Right lobe of liver (tissue), 6 donors: Measurements from ENCODE around the gene OR10J1. TPM values are rescaled to one million over a fixed set of nuclear protein-coding genes. Genes with fewer than 3 reads are reported as not detected.

Experiments used
- ATAC-seq, 4 donors: fragments of 200-7000 bp; cut with Tn5 transposase; one replicate each; pipeline ENCODE4 v1.9.1; 2020; ENCODE audit warnings: mild to moderate bottlenecking in 4 of 4, moderate library complexity in 4 of 4
- DNase-seq, 3 donors: peaks; one replicate each; pipeline ENCODE4 v3.0.0-alpha.2; 2020
- H3K27ac ChIP-seq, 3 donors: fragments of 200-600 bp; one replicate each; pipeline ENCODE4 v1.8.0; 2022
- H3K27me3 ChIP-seq, 2 donors: fragments of 200-600 bp; one replicate each; pipeline ENCODE4 v1.8.0; 2022
- H3K36me3 ChIP-seq, 4 donors: fragments of 200-600 bp; sonication (generic) in 1 of 4; one replicate each; pipeline versions ENCODE4 v1.5.1 to v1.8.0; 2017 to 2022; ENCODE audit warnings: control low read depth in 1 of 4
- H3K4me1 ChIP-seq, 4 donors: fragments of 200-600 bp; sonication (generic) in 1 of 4; one replicate each; pipeline versions ENCODE4 v1.5.1 to v1.8.0; 2017 to 2022; ENCODE audit warnings: control low read depth in 1 of 4
- H3K4me3 ChIP-seq, 3 donors: fragments of 200-600 bp; one replicate each; pipeline ENCODE4 v1.8.0; 2022
- H3K9me3 ChIP-seq, 4 donors: fragments of 200-600 bp; sonication (generic) in 1 of 4; one replicate each; pipeline versions ENCODE4 v1.5.1 to v1.8.0; 2017 to 2022; ENCODE audit warnings: control low read depth in 1 of 4
- POLR2A ChIP-seq: fragments of 450-650 bp; IDR thresholded peaks from one replicate; pipeline ENCODE4 v1.6.1; 2017; ENCODE audit warnings: antibody characterized with exemption, mild to moderate bottlenecking
- WGBS: methylation state at CpG from one replicate; pipeline ENCODE4 v1.1.6; 2018; ENCODE audit warnings: low coverage, low lambda C conversion rate; ENCODE audit not compliant: insufficient coverage; ENCODE audit errors: missing lambda C conversion rate; 5-methylcytosine and 5-hydroxymethylcytosine counted together
- intact Hi-C, 2 donors: fragments of 100-400 bp; cut with DNase I; formaldehyde crosslinking; loops; one replicate each; pipeline versions ENCODE4 v1.11.2 to v1.14.1; 2022
- total RNA-seq, 6 experiments: library from RNA; depleted of rRNA in 2 of 6; stranded (reverse); fragments of >200 nt in 2 of 6; fragmentation: NEBNext Ultra II Directional in 3 of 6; extraction: Animal tissue kit (Norgen Biotek cat#: 25700) in 3 of 6; gene quantifications; one replicate each; pipeline versions ENCODE4 v1.1.0 to v1.2.4, GENCODE V29; 2016 to 2023
- TF ChIP-seq, protein P1 (sequence below), 4 donors: fragments of 200-600 bp in 3 of 4; fragments of 450-650 bp in 1 of 4; IDR thresholded peaks; one replicate each; pipeline versions ENCODE4 v1.5.1 to v1.8.0; 2016 to 2022; ENCODE audit warnings: antibody characterized with exemption in 4 of 4, mild to moderate bottlenecking in 2 of 4
- donor health status: DM: no; HTN: yes; CAD: no.
- donor health status: DM: no; HTN: no; CAD: no.
- donor health status: DM: no; HTN: no; CAD: no.
- donor health status: DM: no; HTN: yes; CAD: no.
- donor health status: DM: no; HTN: yes; CAD: no.

OR10J1 gene
- total RNA-seq, 6 experiments from 2014 or later = not detected

DNA sequence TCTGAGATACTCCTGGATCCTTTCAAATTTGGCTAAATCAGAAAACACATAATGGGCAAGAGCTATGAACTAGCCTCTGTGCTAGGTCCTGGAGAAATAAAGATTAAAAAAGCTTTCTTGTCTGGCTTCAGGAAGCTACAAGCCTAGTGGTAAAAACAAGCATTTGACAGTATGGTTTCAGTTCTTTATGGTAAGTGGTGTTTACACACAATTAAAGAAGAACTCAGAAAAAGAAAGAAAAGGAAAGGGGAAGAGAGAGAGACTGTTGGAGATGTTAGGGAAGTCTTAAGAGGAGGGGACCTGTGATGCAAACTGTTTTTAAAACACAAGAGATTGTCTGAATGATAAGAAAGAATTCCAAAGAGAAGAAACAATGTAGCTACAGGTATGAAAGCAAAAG lies 1.8 kb downstream of the OR10J1 start:
- intact Hi-C loops = no loop called here
- Histone ChIP-seq H3K27ac (no peak overlapping the region), H3K27me3 (no peaks in the 10 kb centered on the region), H3K4me3 (no peak overlapping the region), H3K36me3 (no peaks in the 10 kb centered on the region), H3K9me3 (no peaks in the 10 kb centered on the region), H3K4me1 (peaks cover 0 to 36% (median 14%) of the 10 kb centered on the region in 4 donors)
- no peak for ATAC-seq
- DNase-seq = no peak
- TF ChIP-seq, protein P1, sequence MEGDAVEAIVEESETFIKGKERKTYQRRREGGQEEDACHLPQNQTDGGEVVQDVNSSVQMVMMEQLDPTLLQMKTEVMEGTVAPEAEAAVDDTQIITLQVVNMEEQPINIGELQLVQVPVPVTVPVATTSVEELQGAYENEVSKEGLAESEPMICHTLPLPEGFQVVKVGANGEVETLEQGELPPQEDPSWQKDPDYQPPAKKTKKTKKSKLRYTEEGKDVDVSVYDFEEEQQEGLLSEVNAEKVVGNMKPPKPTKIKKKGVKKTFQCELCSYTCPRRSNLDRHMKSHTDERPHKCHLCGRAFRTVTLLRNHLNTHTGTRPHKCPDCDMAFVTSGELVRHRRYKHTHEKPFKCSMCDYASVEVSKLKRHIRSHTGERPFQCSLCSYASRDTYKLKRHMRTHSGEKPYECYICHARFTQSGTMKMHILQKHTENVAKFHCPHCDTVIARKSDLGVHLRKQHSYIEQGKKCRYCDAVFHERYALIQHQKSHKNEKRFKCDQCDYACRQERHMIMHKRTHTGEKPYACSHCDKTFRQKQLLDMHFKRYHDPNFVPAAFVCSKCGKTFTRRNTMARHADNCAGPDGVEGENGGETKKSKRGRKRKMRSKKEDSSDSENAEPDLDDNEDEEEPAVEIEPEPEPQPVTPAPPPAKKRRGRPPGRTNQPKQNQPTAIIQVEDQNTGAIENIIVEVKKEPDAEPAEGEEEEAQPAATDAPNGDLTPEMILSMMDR (IDR thresholded peaks at IDR 0.05) = no peak
- no peak for TF ChIP-seq POLR2A

DNA sequence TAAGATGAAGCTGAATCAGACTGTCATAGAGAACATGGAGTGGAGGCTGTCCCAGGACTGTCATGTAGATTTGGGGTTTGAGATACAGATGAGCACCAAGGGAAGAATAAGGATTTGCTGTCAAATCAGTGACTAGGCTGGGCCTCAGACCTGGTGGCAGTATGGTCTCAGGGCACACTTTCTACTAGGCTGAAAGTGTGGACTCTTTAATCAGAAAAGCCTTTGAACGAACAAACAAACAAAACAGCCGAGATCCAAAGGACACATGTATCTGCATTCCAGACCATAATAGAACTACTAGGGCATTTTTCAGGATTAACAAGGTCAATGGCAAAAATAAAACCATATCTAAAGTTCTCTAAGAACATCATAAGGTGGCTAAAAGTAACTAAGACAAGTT lies 2.9 kb downstream of the OR10J1 start:
- peak; percentile 67 to 80 (median 70) for ATAC-seq
- 10% methylated on average over 2 of the region's 2 CpGs for WGBS
- Histone ChIP-seq H3K9me3 (no peaks in the 10 kb centered on the region), H3K27ac (peak overlapping the region; percentile 11 to 72 (median 14)), H3K36me3 (no peaks in the 10 kb centered on the region), H3K4me3 (no peak overlapping the region), H3K4me1 (peaks cover 0 to 34% (median 14%) of the 10 kb centered on the region in 4 donors), H3K27me3 (no peaks in the 10 kb centered on the region)
- TF ChIP-seq POLR2A = no peak
- TF ChIP-seq, protein P1 (IDR thresholded peaks at IDR 0.05) = no peak
- intact Hi-C loops = no loop called here
- no peak for DNase-seq

DNA sequence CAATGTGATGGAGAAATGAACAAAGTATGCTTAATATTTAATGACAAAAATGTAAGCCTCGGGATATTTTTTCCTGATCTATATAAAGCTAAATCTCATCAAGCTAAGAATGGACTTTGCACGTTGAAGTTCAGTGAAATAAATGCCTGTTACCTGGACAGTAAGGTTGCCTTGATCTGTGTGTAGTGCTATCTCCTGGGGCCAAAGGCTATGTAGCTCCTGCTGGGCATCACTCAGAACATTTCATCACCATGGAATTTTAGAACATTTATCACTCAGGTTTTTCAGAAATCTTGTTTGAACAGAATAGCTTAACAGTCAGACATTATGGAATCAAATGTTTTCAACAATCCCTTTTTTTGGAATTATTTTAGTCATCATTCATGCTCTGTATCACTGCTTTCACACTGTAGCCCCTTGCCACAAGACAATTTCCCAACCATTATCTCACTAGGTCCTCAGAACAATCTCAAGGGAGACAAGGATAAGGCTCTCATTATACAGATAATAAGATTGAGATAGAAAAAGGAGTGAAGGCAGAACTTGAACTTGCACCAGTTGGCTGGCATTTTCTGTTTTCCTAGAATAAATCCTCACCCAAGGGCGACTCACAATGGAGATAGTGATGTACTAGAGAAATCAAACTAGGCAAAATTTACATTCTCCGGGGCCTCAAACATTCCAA lies 3.7 kb downstream of the OR10J1 start:
- H3K4me1 ChIP-seq = peaks cover 0 to 34% (median 14%) of the 10 kb centered on the region in 4 donors
- DNase-seq (peak in 1 of 3 donors; percentile 62), ATAC-seq (peak; percentile 87 to 92 (median 91))
- 23% methylated on average over 4 of the region's 4 CpGs for WGBS
- H3K9me3 ChIP-seq = no peaks in the 10 kb centered on the region
- no peaks in the 10 kb centered on the region for H3K27me3 ChIP-seq
- no peak overlapping the region for H3K4me3 ChIP-seq
- H3K27ac ChIP-seq = peak overlapping the region; percentile 11 to 72 (median 14)
- H3K36me3 ChIP-seq = no peaks in the 10 kb centered on the region
- intact Hi-C loops = no loop called here
- no peak for TF ChIP-seq POLR2A
- TF ChIP-seq, protein P1 (IDR thresholded peaks at IDR 0.05) = no peak

DNA sequence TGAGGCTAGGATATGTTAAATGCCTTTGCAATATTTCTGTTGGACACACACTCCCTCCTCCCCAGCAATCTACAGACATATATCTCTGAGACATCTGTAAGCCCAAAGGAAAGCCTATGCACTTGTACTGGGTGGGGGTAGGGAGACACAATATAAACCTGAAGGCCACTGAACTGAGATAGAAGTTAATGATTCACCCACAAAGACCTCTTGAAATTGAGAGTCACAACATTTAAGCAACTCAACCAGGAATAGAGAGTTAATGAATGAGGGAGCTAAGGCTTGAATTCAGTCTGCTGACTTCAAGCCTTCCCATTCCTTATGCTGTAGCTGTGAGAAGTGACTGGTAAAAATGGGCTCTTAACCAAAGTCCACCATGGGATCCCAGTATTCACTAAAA lies 5.0 kb downstream of the OR10J1 start:
- ATAC-seq = peak; percentile 61 to 86 (median 72)
- intact Hi-C loops = no loop called here
- H3K4me3 ChIP-seq = no peak overlapping the region

More for the DNA sequence above, 5.0 kb downstream of the OR10J1 start:
- Histone ChIP-seq H3K4me1 (peaks cover 0 to 34% (median 14%) of the 10 kb centered on the region in 4 donors), H3K27me3 (no peaks in the 10 kb centered on the region), H3K9me3 (no peaks in the 10 kb centered on the region), H3K27ac (peak overlapping the region in 1 of 3 donors; percentile 72), H3K36me3 (no peaks in the 10 kb centered on the region)
- TF ChIP-seq POLR2A = no peak
- TF ChIP-seq, protein P1 (IDR thresholded peaks at IDR 0.05) = no peak
- DNase-seq = no peak
